SU-DHL-6 (cell line): ENCODE results near the gene ANXA11.

Source experiments
- H2AFZ ChIP-seq: fragments of 200-600 bp; sonication (generic); 2 replicates; pipeline ENCODE4 v1.6.1; 2014; ENCODE audit warnings: low read depth, mild to moderate bottlenecking, moderate library complexity, mixed read lengths, antibody characterized with exemption, low read length; ENCODE audit not compliant: severe bottlenecking
- H3F3A ChIP-seq: fragments of 200-600 bp; shearing (Covaris generic); 2 replicates; pipeline ENCODE4 v1.6.0; 2016; ENCODE audit warnings: antibody characterized with exemption, mild to moderate bottlenecking; ENCODE audit not compliant: insufficient read depth
- H3K27ac ChIP-seq: fragments of 200-600 bp; sonication (generic); 2 replicates; pipeline ENCODE4 v1.5.1; 2016; ENCODE audit warnings: low read depth, mild to moderate bottlenecking, low read length, moderate library complexity, mixed read lengths
- H3K27me3 ChIP-seq: fragments of 200-600 bp; sonication (generic), shearing (Covaris generic); 2 replicates; pipeline ENCODE4 v1.6.0; 2014; ENCODE audit warnings: mild to moderate bottlenecking, low read length
- H3K36me3 ChIP-seq: fragments of 200-600 bp; sonication (generic); 2 replicates; pipeline ENCODE4 v1.6.1; 2014; ENCODE audit warnings: mild to moderate bottlenecking, low read length, mixed read lengths
- H3K4me2 ChIP-seq: fragments of 300-600, 200-600 bp; shearing (Covaris generic), sonication (generic); 2 replicates; pipeline ENCODE4 v1.6.0; 2014; ENCODE audit warnings: low read length, low read depth, mild to moderate bottlenecking; ENCODE audit not compliant: poor library complexity, severe bottlenecking
- H3K4me3 ChIP-seq: fragments of 200-600 bp; sonication (generic); 2 replicates; pipeline ENCODE4 v1.5.1; 2014; ENCODE audit warnings: antibody characterized with exemption, low read length, mild to moderate bottlenecking, mixed read lengths; ENCODE audit not compliant: insufficient read depth, poor library complexity, severe bottlenecking
- H3K79me2 ChIP-seq: fragments of 200-600 bp; sonication (generic); 2 replicates; pipeline ENCODE4 v1.6.1; 2014; ENCODE audit warnings: mild to moderate bottlenecking, low read length, moderate library complexity; ENCODE audit not compliant: insufficient read depth
- H3K9ac ChIP-seq: fragments of 200-600 bp; sonication (generic); 2 replicates; pipeline ENCODE4 v1.7.0; 2014; ENCODE audit warnings: mild to moderate bottlenecking, low read length
- H3K9me2 ChIP-seq: fragments of 200-600 bp; sonication (generic); replicated peaks from 2 replicates; pipeline ENCODE4 v1.6.1; 2014; ENCODE audit warnings: low read length; ENCODE audit not compliant: insufficient read depth
- H3K9me3 ChIP-seq: fragments of 200-600 bp; sonication (generic); 2 replicates; pipeline ENCODE4 v1.6.1; 2014; ENCODE audit warnings: low read length, mixed read lengths; ENCODE audit not compliant: insufficient read depth
- H4K20me1 ChIP-seq: fragments of 200-600 bp; sonication (generic); 2 replicates; pipeline ENCODE4 v1.6.1; 2014; ENCODE audit warnings: low read depth, mild to moderate bottlenecking, antibody characterized with exemption, low read length, moderate library complexity, mixed read lengths
- CTCF ChIP-seq: fragments of 200-600 bp; sonication (generic); IDR thresholded peaks from one replicate; pipeline ENCODE4 v1.5.1; 2017; ENCODE audit warnings: antibody characterized with exemption, mild to moderate bottlenecking, low read length, moderate library complexity; ENCODE audit not compliant: insufficient read depth, poor library complexity, severe bottlenecking
- EZH2phosphoT487 ChIP-seq: fragments of 200-600 bp; sonication (generic), shearing (Covaris generic); conservative IDR thresholded peaks from 2 replicates; pipeline ENCODE4 v1.6.1; 2018; ENCODE audit warnings: mild to moderate bottlenecking, antibody characterized with exemption, low read length, moderate library complexity, mixed read lengths

The ANXA11 gene

GRCh38 chr10:80196950-80197315 lies 8.4 kb downstream of the ANXA11 start:
- no peaks in the 10 kb centered on the region for H3K9me2 ChIP-seq
- peak overlapping the region; percentile 51 for H3K4me2 ChIP-seq
- H3K27ac ChIP-seq, result peak overlapping the region; percentile 68
- H3K9ac ChIP-seq, result peak overlapping the region; percentile 42
- peak overlapping the region; percentile 9 for H3K4me3 ChIP-seq
- H3F3A ChIP-seq, result peaks cover 5% of the 10 kb centered on the region; the same call in 1 of the 2 replicates
- H3K36me3 ChIP-seq, result peaks cover 10% of the 10 kb centered on the region; the same call in 1 of the 2 replicates
- no peak for TF ChIP-seq CTCF
- no peak for TF ChIP-seq EZH2phosphoT487
- H3K27me3 ChIP-seq, result no peaks in the 10 kb centered on the region
- peaks cover 5% of the 10 kb centered on the region; the same call in 1 of the 2 replicates for H3K9me3 ChIP-seq
- no peaks in the 10 kb centered on the region for H4K20me1 ChIP-seq
- H3K79me2 ChIP-seq, result peaks cover 99% of the 10 kb centered on the region
- no peak overlapping the region for H2AFZ ChIP-seq

- Histone ChIP-seq H3K36me3 (peaks cover 10% of the 10 kb centered on the region; the same call in 1 of the 2 replicates), H3K9me3 (peaks cover 5% of the 10 kb centered on the region; the same call in 1 of the 2 replicates), H3K27me3 (no peaks in the 10 kb centered on the region), H3K9me2 (no peaks in the 10 kb centered on the region), H3F3A (peaks cover 5% of the 10 kb centered on the region; the same call in 1 of the 2 replicates), H2AFZ (no peak overlapping the region), H3K79me2 (peaks cover 99% of the 10 kb centered on the region), H3K4me2 (peak overlapping the region; percentile 51), H3K9ac (peak overlapping the region; percentile 42), H3K27ac (peak overlapping the region; percentile 68), H3K4me3 (no peak overlapping the region), H4K20me1 (no peaks in the 10 kb centered on the region)
- TF ChIP-seq EZH2phosphoT487 (no peak), CTCF (no peak)
Observed at GRCh38 chr10:80196270-80196949, 8.9 kb downstream of the ANXA11 start.

- no peak overlapping the region for H3K9ac ChIP-seq
- no peaks in the 10 kb centered on the region for H3K27me3 ChIP-seq
- H2AFZ ChIP-seq, result no peak overlapping the region
- H3K4me2 ChIP-seq, result no peak overlapping the region
- no peak overlapping the region for H3K4me3 ChIP-seq
- peaks cover 5% of the 10 kb centered on the region; the same call in 1 of the 2 replicates for H3F3A ChIP-seq
- no peak overlapping the region for H3K27ac ChIP-seq
- peaks cover 10% of the 10 kb centered on the region; the same call in 1 of the 2 replicates for H3K36me3 ChIP-seq
- H3K79me2 ChIP-seq, result peaks cover 95% of the 10 kb centered on the region
- peaks cover 5% of the 10 kb centered on the region; the same call in 1 of the 2 replicates for H3K9me3 ChIP-seq
- no peak for TF ChIP-seq EZH2phosphoT487
- no peak for TF ChIP-seq CTCF
- H3K9me2 ChIP-seq, result no peaks in the 10 kb centered on the region
- H4K20me1 ChIP-seq, result no peaks in the 10 kb centered on the region
Observed at GRCh38 chr10:80195046-80195574, 10.2 kb downstream of the ANXA11 start.
